Mesodermal cell (in vitro differentiated cells): ENCODE measurements around the gene MUSK. TPM values are rescaled to one million over a fixed set of nuclear protein-coding genes. Genes with fewer than 3 reads are reported as not detected.

ENCODE experiments used
- H3K27ac ChIP-seq: 2 replicates; pipeline ENCODE4 v1.7.0; 2013; ENCODE audit warnings: mild to moderate bottlenecking, low read depth, low read length, moderate library complexity; ENCODE audit not compliant: severe bottlenecking
- H3K36me3 ChIP-seq: 2 replicates; pipeline ENCODE4 v1.7.1; 2013; ENCODE audit warnings: mild to moderate bottlenecking, low read length, moderate library complexity; ENCODE audit not compliant: control insufficient read depth, insufficient read depth
- H3K4me1 ChIP-seq: one replicate; pipeline ENCODE4 v1.7.1; 2013; ENCODE audit warnings: mild to moderate bottlenecking, low read length; ENCODE audit not compliant: insufficient read depth, control insufficient read depth, poor library complexity, severe bottlenecking
- H3K4me3 ChIP-seq: 2 replicates; pipeline ENCODE4 v1.7.0; 2013; ENCODE audit warnings: low read length, control low read depth, mild to moderate bottlenecking; ENCODE audit not compliant: insufficient read depth, poor library complexity, severe bottlenecking; ENCODE audit errors: extremely low read depth
- H3K9me3 ChIP-seq: 2 replicates; pipeline ENCODE4 v1.7.1; 2013; ENCODE audit warnings: mild to moderate bottlenecking, low read length, moderate library complexity; ENCODE audit not compliant: control insufficient read depth
- WGBS, 2 experiments: methylation state at CpG; one replicate each; pipeline ENCODE4 v1.1.5; 2013; ENCODE audit warnings: missing lambda C conversion rate in 2 of 2; ENCODE audit not compliant: insufficient coverage in 2 of 2; 5-methylcytosine and 5-hydroxymethylcytosine counted together
- polyA plus RNA-seq, 2 experiments: library from polyadenylated mRNA; stranded (reverse); fragments of 50-300 nt; gene quantifications; one replicate each; pipeline ENCODE4 v1.2.3, GENCODE V29; 2013

The MUSK gene
- not detected for polyA plus RNA-seq (2013, experiment 1 of 2)
- polyA plus RNA-seq (2013, experiment 2 of 2) = not detected

DNA sequence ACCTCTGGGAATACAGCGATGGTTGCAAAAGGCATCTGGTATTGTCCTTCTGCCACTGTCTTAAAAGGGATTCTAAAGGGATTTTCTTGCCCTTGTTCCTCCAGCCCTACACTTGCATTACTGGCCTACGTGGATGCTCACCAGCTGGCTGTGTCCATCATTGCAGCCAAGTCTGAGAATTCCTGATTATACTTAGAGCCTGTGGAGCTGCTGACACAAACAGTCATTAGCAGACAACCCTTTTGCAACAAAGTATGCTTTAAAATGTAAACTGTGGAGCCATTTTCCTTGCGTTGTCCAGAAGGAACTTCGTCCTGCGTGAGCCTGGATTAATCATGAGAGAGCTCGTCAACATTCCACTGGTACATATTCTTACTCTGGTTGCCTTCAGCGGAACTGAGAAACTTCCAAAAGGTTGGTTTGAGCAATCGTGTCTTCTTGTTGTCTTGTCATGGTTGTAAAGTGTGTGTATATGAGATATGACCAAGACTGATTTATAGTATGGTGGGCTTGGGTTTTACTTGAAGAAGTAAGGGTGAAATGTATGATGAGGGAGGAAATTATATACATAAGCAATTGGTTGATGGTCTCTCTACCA is at the start of gene MUSK:
MUSK (plus strand) TSS at position 222 of the 598 bp plus-strand sequence; CDS start at position 336, 114 bp downstream.
- 88 to 96% methylated on average over 8 of the region's 8 CpGs for WGBS, 2 experiments
- Histone ChIP-seq H3K9me3 (no peaks in the 10 kb centered on the region), H3K27ac (no peak within 1 kb of the TSS), H3K4me1 (no peaks in the 10 kb centered on the region), H3K36me3 (no peaks in the 10 kb centered on the region), H3K4me3 (no peak within 1 kb of the TSS)

GRCh38 chr9:110619831-110620230 is 48.8 kb upstream of the MUSK start:
- Histone ChIP-seq H3K4me3 (no peak overlapping the region), H3K27ac (no peak overlapping the region), H3K36me3 (no peaks in the 10 kb centered on the region), H3K9me3 (no peaks in the 10 kb centered on the region), H3K4me1 (no peaks in the 10 kb centered on the region)

DNA sequence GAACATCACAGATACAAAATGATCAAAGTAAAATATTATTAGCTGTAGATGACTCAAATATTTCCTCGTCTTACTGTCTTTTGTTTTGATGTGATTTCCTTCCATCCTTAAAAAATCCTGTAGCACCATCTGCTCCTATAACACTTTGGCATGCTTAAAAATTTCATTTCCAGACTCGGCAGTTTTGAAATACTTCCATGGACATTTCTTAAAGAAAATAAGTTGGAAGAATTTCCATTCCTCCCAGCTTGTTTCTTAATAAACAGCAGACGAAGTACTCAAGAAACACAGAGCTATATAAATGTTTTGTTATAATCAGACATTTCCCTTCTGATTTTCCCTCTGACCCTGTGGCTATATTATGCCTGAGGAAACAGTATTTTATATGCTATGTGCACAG is 47.9 kb upstream of the MUSK start:
- Histone ChIP-seq H3K27ac (no peak overlapping the region), H3K4me3 (no peak overlapping the region), H3K36me3 (no peaks in the 10 kb centered on the region), H3K9me3 (no peaks in the 10 kb centered on the region), H3K4me1 (no peaks in the 10 kb centered on the region)
- WGBS, 2 experiments = no CpG with 5 or more reads among the region's 3 CpGs

GRCh38 chr9:110622368-110622767 is 46.2 kb upstream of the MUSK start:
- Histone ChIP-seq H3K4me1 (peaks cover 4% of the 10 kb centered on the region), H3K27ac (no peak overlapping the region), H3K4me3 (no peak overlapping the region), H3K36me3 (no peaks in the 10 kb centered on the region), H3K9me3 (no peaks in the 10 kb centered on the region)
- 86 to 89% methylated on average over 1 of the region's 2 CpGs for WGBS, 2 experiments

GRCh38 chr9:110623462-110624025 is 45.0 kb upstream of the MUSK start:
- no peaks in the 10 kb centered on the region for H3K9me3 ChIP-seq
- no CpG with 5 or more reads among the region's 3 CpGs for WGBS, 2 experiments
- H3K36me3 ChIP-seq = no peaks in the 10 kb centered on the region
- H3K4me1 ChIP-seq = peaks cover 4% of the 10 kb centered on the region
- H3K4me3 ChIP-seq = no peak overlapping the region
- no peak overlapping the region for H3K27ac ChIP-seq

DNA sequence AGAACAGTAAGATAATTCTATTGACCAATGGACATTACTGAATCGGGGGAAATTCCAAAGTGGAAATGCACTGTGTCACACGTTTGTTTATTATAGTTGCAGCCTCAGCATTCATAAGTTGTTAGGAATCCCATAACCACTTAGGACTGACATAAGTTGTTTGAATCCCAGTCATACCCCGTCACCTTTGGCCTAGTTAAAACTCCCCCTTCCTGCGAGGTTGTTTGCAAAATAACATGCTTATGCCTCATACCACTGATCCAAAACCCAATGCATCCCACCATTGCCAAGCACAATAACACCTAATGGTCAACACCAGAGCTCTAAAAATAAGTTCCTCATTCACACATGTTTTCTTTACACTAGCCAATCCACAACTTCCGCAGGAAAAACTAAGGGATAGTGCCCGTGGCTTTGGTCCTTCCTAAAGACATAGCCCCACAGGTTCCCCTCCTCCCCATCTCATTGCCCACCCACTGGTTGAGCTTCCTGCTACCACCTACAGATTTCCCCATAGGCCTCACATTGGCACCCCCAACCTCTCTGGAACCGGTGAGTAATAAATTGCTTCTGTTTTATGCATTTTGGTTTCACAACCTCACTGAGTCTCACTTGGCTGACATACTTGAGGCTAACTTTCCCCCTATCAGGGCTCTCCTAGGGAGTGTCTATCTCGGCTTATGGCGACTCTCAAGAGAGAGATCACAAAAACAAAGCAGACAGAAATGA is 42.3 kb upstream of the MUSK start:
- H3K27ac ChIP-seq = no peak overlapping the region
- 78 to 81% methylated on average over 4 to 5 of the region's 9 CpGs for WGBS, 2 experiments
- H3K4me1 ChIP-seq = peaks cover 4% of the 10 kb centered on the region
- H3K9me3 ChIP-seq = no peaks in the 10 kb centered on the region
- no peak overlapping the region for H3K4me3 ChIP-seq
- no peaks in the 10 kb centered on the region for H3K36me3 ChIP-seq

DNA sequence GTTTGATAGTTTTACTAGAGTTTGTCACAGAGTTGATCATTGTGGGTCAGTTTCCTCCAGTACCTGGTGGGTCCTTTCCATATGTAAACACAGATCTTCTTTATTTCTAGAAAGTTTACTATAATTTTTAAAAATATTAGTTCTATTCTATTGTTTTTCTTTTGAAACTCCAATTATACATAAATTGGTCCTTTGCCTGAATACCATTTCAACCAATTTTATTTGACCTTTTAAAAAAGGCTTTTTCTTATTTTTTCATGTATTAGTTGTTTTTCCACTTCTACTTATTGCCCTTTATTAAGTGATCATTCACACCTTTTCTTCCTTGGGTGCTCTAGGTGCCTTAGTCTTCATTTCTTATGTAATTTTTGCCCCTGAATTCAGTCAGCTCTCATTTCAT is 33.0 kb upstream of the MUSK start:
- Histone ChIP-seq H3K4me3 (no peak overlapping the region), H3K27ac (no peak overlapping the region), H3K4me1 (no peaks in the 10 kb centered on the region), H3K36me3 (no peaks in the 10 kb centered on the region), H3K9me3 (no peaks in the 10 kb centered on the region)

DNA sequence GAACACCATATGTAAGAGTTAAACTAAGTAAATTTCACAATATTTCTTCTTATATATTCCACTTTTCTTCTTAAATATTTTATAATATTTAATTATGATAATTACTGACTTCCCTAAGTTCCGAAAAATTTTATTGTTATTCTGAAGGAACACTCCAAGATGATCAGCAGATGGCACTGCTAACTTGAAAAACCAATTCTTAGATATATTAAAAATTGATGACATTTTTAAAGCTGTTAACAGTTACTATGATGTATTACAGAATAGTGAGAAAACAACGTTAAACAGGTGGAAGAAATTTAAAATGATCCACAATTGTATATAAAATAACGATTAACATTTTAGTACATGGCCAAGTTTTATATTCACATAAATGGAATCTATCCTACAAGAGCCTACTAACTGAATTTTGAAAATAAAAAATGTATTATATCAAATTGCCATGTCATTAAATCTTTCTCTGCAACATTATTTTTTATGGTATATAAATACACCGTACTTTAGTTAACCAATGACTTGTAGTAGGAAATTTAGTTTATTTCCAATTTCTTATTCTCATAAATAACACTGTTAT is 30.1 kb upstream of the MUSK start:
- WGBS, 2 experiments = no CpG with 5 or more reads among the region's 4 CpGs
- Histone ChIP-seq H3K4me1 (no peaks in the 10 kb centered on the region), H3K9me3 (no peaks in the 10 kb centered on the region), H3K36me3 (no peaks in the 10 kb centered on the region), H3K4me3 (no peak overlapping the region), H3K27ac (no peak overlapping the region)

DNA sequence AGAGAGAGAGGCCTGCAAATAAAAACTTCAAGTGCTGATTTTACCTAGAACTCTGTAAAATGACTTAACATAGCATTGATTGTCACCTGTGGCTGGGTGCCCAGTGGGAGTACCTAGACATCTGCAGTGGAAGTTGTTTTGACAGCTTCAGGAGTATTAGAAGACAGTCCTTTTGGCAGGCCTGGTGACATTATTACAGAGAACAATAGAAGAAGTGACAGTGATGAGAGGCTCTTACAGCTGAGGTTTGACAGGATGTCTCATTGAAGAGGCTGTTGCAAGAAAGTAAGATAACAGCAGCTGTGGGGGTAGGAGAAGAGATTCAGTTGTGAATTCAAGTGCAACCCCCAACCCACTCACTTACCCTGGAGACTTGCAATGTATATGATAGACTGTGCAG is 27.9 kb upstream of the MUSK start:
- Histone ChIP-seq H3K4me3 (no peak overlapping the region), H3K9me3 (no peaks in the 10 kb centered on the region), H3K27ac (no peak overlapping the region), H3K4me1 (no peaks in the 10 kb centered on the region), H3K36me3 (no peaks in the 10 kb centered on the region)

GRCh38 chr9:110641293-110641692 is 27.3 kb upstream of the MUSK start:
- Histone ChIP-seq H3K4me3 (no peak overlapping the region), H3K27ac (no peak overlapping the region), H3K36me3 (no peaks in the 10 kb centered on the region), H3K4me1 (no peaks in the 10 kb centered on the region), H3K9me3 (no peaks in the 10 kb centered on the region)
- 89 to 100% methylated on average over 1 of the region's 2 CpGs for WGBS, 2 experiments

- 80 to 89% methylated on average over 1 of the region's 4 CpGs for WGBS, 2 experiments
Measured at GRCh38 chr9:110648696-110649095, 19.9 kb upstream of the MUSK start.

More at GRCh38 chr9:110648696-110649095, 19.9 kb upstream of the MUSK start:
- H3K4me3 ChIP-seq = no peak overlapping the region
- no peaks in the 10 kb centered on the region for H3K36me3 ChIP-seq
- H3K9me3 ChIP-seq = no peaks in the 10 kb centered on the region
- H3K27ac ChIP-seq = no peak overlapping the region
- no peaks in the 10 kb centered on the region for H3K4me1 ChIP-seq
